HAP-1 (cell line): Measurements from ENCODE around the gene FUT6.

ENCODE experiments used
- DNase-seq, 2 experiments: peaks; one replicate each; pipeline ENCODE4 v3.0.0-alpha.2; 2016 to 2020; ENCODE audit warnings: low spot score in 2 of 2
- H3K27me3 ChIP-seq: fragments of 250-450 bp; sonication (Bioruptor Pico); 2 replicates; pipeline ENCODE4 v1.5.1; 2020; ENCODE audit warnings: low read depth, mild to moderate bottlenecking, moderate library complexity
- H3K36me3 ChIP-seq: fragments of 250-450 bp; sonication (Bioruptor Pico); replicated peaks from 2 replicates; pipeline ENCODE4 v1.5.1; 2020; ENCODE audit warnings: mild to moderate bottlenecking
- H3K4me1 ChIP-seq: fragments of 250-450 bp; sonication (Bioruptor Pico); 2 replicates; pipeline ENCODE4 v1.5.1; 2020; ENCODE audit warnings: mild to moderate bottlenecking
- H3K4me3 ChIP-seq: fragments of 250-450 bp; sonication (Bioruptor Pico); 2 replicates; pipeline ENCODE4 v1.5.1; 2020; ENCODE audit warnings: mild to moderate bottlenecking, moderate library complexity
- H3K9me3 ChIP-seq: fragments of 250-450 bp; sonication (Bioruptor Pico); 2 replicates; pipeline ENCODE4 v1.5.1; 2020; ENCODE audit warnings: mild to moderate bottlenecking, moderate library complexity
- in situ Hi-C: fragments of 300-500 bp; cut with MboI; formaldehyde crosslinking; loops from 3 replicates; pipeline ENCODE4 v1.14.3; 2020; ENCODE audit warnings: low sequenced_read_pairs, inconsistent platforms, mixed read lengths

FUT6 gene

GRCh38 chr19:5801796-5802619 lies 37.5 kb downstream of the FUT6 start:
- Histone ChIP-seq H3K36me3 (no peaks in the 10 kb centered on the region), H3K27me3 (no peaks in the 10 kb centered on the region), H3K9me3 (no peaks in the 10 kb centered on the region), H3K4me1 (peaks cover 13% of the 10 kb centered on the region), H3K4me3 (no peak overlapping the region)
- DNase-seq: peak in 1 of 2 experiments; percentile 61
- in situ Hi-C loops: loop anchor here (5.0 kb wide), 1 partner anchor 220 kb away; no protein-coding TSS in a partner anchor

GRCh38 chr19:5800361-5801270 lies 38.9 kb downstream of the FUT6 start:
- Histone ChIP-seq H3K36me3 (no peaks in the 10 kb centered on the region), H3K27me3 (no peaks in the 10 kb centered on the region), H3K4me3 (no peak overlapping the region), H3K4me1 (peaks cover 11% of the 10 kb centered on the region), H3K9me3 (no peaks in the 10 kb centered on the region)
- in situ Hi-C loops: loop anchor here (5.0 kb wide), 1 partner anchor 222 kb away; no protein-coding TSS in a partner anchor
- DNase-seq: no peak

GRCh38 chr19:5799247-5800241 lies 40.0 kb downstream of the FUT6 start:
- in situ Hi-C loops: loop anchor here (5.0 kb wide), 1 partner anchor 223 kb away; no protein-coding TSS in a partner anchor
- no peaks in the 10 kb centered on the region for H3K9me3 ChIP-seq
- DNase-seq: no peak
- H3K4me3 ChIP-seq: no peak overlapping the region
- no peaks in the 10 kb centered on the region for H3K27me3 ChIP-seq
- no peaks in the 10 kb centered on the region for H3K36me3 ChIP-seq
- H3K4me1 ChIP-seq: peaks cover 9% of the 10 kb centered on the region

GRCh38 chr19:5798244-5798643 lies 41.3 kb downstream of the FUT6 start:
- Histone ChIP-seq H3K9me3 (no peaks in the 10 kb centered on the region), H3K36me3 (no peaks in the 10 kb centered on the region), H3K4me1 (no peaks in the 10 kb centered on the region), H3K4me3 (no peak overlapping the region), H3K27me3 (no peaks in the 10 kb centered on the region)
- DNase-seq: no peak
- in situ Hi-C loops: no loop called here

- no peak overlapping the region for H3K4me3 ChIP-seq
- in situ Hi-C loops: no loop called here
- no peak for DNase-seq
Measured at GRCh38 chr19:5795382-5795919, 44.1 kb downstream of the FUT6 start.

GRCh38 chr19:5793188-5793587 lies 46.3 kb downstream of the FUT6 start:
- Histone ChIP-seq H3K36me3 (peaks cover 21% of the 10 kb centered on the region), H3K4me3 (no peak overlapping the region), H3K9me3 (no peaks in the 10 kb centered on the region), H3K4me1 (peaks cover 8% of the 10 kb centered on the region; the same call in 1 of the 2 replicates), H3K27me3 (no peaks in the 10 kb centered on the region)
- in situ Hi-C loops: no loop called here
- no peak for DNase-seq

More at GRCh38 chr19:5795382-5795919, 44.1 kb downstream of the FUT6 start:
- Histone ChIP-seq H3K4me1 (peaks cover 3% of the 10 kb centered on the region; the same call in 1 of the 2 replicates), H3K27me3 (no peaks in the 10 kb centered on the region), H3K9me3 (no peaks in the 10 kb centered on the region), H3K36me3 (no peaks in the 10 kb centered on the region)

GRCh38 chr19:5792224-5792623 lies 47.3 kb downstream of the FUT6 start:
- H3K4me1 ChIP-seq: peaks cover 8% of the 10 kb centered on the region; the same call in 1 of the 2 replicates
- H3K27me3 ChIP-seq: no peaks in the 10 kb centered on the region
- in situ Hi-C loops: no loop called here
- H3K36me3 ChIP-seq: peaks cover 30% of the 10 kb centered on the region
- DNase-seq: no peak
- no peak overlapping the region for H3K4me3 ChIP-seq
- no peaks in the 10 kb centered on the region for H3K9me3 ChIP-seq

- Histone ChIP-seq H3K36me3 (peaks cover 42% of the 10 kb centered on the region), H3K4me1 (peaks cover 8% of the 10 kb centered on the region; the same call in 1 of the 2 replicates), H3K4me3 (peak within 1 kb of the TSS; percentile 73), H3K9me3 (no peaks in the 10 kb centered on the region), H3K27me3 (no peaks in the 10 kb centered on the region)
- peak; percentile 96 to 98 for DNase-seq
- in situ Hi-C loops: no loop called here
Measured at GRCh38 chr19:5790559-5791520, 48.7 kb downstream of the FUT6 start, which contains the start of gene DUS3L. Gene DUS3L, minus strand, starts transcription at chr19:5791163. Its CDS starts 22 bp downstream, at chr19:5791141.

GRCh38 chr19:5789886-5790558 lies 49.5 kb downstream of the FUT6 start:
- in situ Hi-C loops: no loop called here

GRCh38 chr19:5789351-5789761 lies 50.1 kb downstream of the FUT6 start:
- no peaks in the 10 kb centered on the region for H3K9me3 ChIP-seq
- peaks cover 56% of the 10 kb centered on the region for H3K36me3 ChIP-seq
- H3K4me1 ChIP-seq: peaks cover 8% of the 10 kb centered on the region; the same call in 1 of the 2 replicates
- DNase-seq: no peak
- no peak overlapping the region for H3K4me3 ChIP-seq
- in situ Hi-C loops: no loop called here
- H3K27me3 ChIP-seq: no peaks in the 10 kb centered on the region

More at GRCh38 chr19:5789886-5790558, 49.5 kb downstream of the FUT6 start:
- Histone ChIP-seq H3K4me1 (peaks cover 8% of the 10 kb centered on the region; the same call in 1 of the 2 replicates), H3K27me3 (no peaks in the 10 kb centered on the region), H3K9me3 (no peaks in the 10 kb centered on the region), H3K36me3 (peaks cover 50% of the 10 kb centered on the region), H3K4me3 (peak overlapping the region; percentile 73)
- no peak for DNase-seq

GRCh38 chr19:5788422-5788821 lies 51.1 kb downstream of the FUT6 start:
- Histone ChIP-seq H3K36me3 (peaks cover 61% of the 10 kb centered on the region), H3K9me3 (no peaks in the 10 kb centered on the region), H3K27me3 (no peaks in the 10 kb centered on the region), H3K4me3 (no peak overlapping the region), H3K4me1 (peaks cover 8% of the 10 kb centered on the region; the same call in 1 of the 2 replicates)
- in situ Hi-C loops: no loop called here
- DNase-seq: no peak
